Head of caudate nucleus (tissue), 42 donors: ENCODE measurements around the gene KCTD7.
A peak's percentile ranks its signal among the peaks of the same experiment; 100 is the strongest.
"Not testable (repeated sequence)": the region's sequence is repeated elsewhere in the genome, so short reads cannot be mapped to it uniquely, and the experiment has no call there.

ENCODE experiments used
- DNase-seq, 42 donors: peaks; one replicate each; pipeline versions ENCODE4 v3.0.0 to v3.0.0-alpha.2; 2020 to 2021; ENCODE audit warnings: mixed read lengths in 7 of 42
- intact Hi-C: fragments of 100-400 bp; cut with DNase I; formaldehyde crosslinking; loops from one replicate; pipeline ENCODE4 v1.15.0; 2022

Gene KCTD7

GRCh38 chr7:66668677-66669076, 40.0 kb downstream of the KCTD7 start:
- intact Hi-C loops = no loop called here
- peak in 20 of 42 donors; percentile 9 to 63 (median 29) for DNase-seq

GRCh38 chr7:66669088-66669487, 40.4 kb downstream of the KCTD7 start:
- intact Hi-C loops = no loop called here
- peak; percentile 21 to 92 (median 82) for DNase-seq

- DNase-seq = no peak
- intact Hi-C loops = no loop called here
Observed at GRCh38 chr7:66669496-66669895, 40.8 kb downstream of the KCTD7 start.

DNA sequence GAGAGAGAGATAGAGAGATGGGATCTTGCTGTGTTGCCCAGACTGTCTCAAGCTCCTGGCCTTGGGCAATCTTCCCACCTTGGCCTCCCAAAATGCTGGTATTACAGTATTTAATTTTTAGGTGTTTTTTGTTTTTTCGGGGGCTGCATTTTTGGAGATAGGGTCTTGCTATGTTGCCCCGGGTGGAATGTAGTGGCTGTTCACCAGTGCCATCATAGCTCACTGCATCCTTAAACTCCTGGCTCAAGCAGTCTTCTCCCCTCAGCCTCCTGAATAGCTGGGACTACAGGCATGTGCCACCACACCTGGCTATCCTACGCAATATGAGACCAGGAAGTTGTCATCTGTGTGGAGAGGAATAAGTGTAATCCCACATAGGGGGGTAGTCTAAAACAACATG, 42.4 kb downstream of the KCTD7 start:
- no peak for DNase-seq
- intact Hi-C loops = no loop called here

GRCh38 chr7:66671486-66671885, 42.8 kb downstream of the KCTD7 start:
- intact Hi-C loops, DNase-seq: not testable (repeated sequence)

- DNase-seq, intact Hi-C loops: not testable (repeated sequence)
Observed at GRCh38 chr7:66672432-66673123, 43.9 kb downstream of the KCTD7 start.

DNA sequence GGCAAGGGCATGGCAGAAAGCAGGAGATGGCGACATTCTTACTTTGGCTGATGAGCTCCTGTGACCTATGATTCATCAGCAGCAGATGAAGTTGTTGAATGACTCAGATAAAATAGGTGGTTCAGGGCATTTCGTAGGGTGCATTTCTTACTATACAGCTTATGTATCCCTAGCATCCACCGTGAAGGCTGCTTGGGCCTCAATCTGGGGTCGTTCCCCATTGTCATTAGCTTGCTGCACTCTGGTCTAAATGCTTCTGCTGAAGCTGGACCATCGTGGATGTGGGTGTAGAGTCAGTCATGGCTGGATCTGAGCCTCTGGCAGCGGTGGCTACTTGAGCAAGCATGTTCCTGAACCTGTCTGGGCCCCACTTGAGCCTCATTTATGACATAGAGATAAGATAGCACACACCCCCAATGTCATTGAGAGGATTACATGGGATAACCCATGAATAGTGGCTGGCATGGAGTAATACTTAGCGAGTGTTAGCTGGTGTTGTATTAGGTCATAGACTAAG, 44.5 kb downstream of the KCTD7 start:
- peak in 2 of 42 donors; percentile 8 to 16 for DNase-seq
- intact Hi-C loops = not testable (repeated sequence)

DNA sequence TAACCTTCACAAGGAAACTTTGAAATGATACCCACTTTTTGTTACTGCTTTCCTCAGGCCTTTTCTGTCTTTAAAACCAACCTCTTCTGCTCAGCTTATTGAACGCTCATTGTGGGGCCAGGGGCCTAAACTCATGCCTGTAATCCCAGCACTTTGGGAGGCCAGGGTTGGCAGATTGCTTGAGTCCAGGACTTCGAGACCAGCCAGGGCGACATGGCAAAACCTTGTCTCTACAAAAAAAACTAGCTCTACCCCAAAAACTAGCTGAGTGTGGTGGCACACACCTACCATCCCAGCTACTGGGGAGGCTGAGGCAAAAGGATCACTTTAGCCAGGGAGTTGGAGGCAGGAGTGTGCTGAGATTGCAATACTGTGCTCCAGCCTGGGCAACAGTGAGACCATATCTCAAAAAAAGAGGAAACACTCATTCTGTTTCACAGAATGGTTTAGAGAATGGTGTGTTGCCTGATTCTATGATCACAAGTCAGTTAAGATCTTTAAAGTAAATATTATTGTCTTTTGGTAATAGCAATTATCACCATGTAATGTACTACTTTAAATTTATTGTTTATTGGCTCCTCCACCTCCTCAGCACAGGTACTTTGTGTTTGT, 51.1 kb downstream of the KCTD7 start:
- intact Hi-C loops = loop anchor here (10.0 kb wide), 1 partner anchor 55 kb away; no protein-coding TSS in a partner anchor
- peak in 4 of 42 donors; percentile 3 to 13 (median 4) for DNase-seq

DNA sequence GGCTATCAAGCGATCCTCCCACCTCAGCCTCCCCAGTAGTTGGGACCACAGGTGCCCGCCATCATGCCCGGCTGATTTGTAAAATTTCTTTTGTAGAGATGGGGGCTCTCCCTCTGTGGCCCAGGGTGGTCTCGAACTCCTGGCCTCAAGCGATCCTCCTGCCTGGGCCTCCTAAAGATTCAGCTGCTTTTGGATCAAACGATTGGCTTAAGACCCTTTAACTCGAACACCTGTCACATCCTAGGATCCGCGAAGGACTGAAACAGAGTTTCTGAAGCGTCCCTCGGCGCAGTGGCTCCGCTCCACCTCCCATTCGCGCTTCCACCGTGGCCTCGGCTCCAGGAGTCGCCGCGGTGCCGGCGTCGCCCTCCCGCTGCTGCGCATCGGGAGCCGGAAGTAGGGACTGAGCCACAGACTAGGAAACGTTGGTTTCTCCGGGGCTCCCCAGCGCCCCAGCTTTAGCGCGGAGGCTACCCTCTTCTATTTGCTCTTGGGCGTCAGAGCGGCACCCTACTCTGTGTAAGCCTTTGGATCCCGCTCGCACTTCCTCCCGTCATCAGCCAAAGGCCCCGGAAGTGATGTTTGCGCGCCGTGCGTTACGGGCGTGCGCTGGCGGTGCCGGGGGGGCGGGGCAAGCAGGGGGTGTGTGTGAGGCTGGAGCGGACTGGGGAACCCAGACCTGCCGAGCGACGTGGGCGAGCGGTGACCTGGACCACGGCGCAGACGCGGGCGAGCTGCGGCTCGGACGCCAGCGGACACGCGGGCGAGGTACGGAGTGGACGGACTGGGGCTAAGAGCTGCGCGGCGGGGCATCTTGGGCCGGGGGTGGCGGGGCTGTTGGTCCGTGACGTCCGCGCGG, 53.0 kb downstream of the KCTD7 start:
- intact Hi-C loops = loop anchor here (10.0 kb wide), 1 partner anchor 53 kb away; no protein-coding TSS in a partner anchor
- peak; percentile 94 to 99 (median 97) for DNase-seq

DNA sequence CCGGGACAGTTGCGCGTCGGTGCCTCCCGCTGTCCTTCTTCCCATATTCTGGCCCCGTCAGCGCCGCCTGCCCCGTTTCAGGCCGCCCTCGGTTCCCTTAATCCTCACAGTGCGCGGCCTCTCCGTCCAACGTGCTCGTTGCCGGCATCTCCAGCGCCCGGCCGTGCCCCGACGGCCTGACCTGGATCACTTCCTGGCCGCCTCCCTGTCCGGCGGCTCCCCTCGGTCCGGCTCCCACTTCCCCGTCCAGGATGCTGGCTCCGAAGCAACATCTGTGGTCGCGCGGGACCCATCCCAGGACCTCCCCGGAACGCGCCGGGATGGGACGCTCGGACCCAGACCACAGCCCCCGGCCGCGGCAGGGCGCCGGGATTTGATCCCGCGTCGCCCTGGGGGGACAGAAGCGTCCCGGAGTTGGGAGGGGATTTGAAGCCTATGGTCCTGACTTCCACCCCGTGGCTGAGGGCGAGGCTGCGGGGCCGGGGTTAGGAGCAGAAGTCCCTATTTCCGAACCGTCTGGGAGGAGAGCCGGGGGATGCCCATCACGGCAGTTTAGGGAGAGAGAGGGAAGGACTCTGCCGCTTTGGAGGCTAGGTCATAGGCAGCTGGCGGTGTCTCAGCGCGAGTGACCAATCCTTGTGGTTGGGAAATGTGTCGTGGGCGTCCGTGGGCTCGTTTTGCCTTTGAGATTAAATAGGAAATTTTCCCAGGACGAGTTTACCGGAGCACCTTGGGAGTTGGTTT, 53.8 kb downstream of the KCTD7 start:
- intact Hi-C loops = loop anchor here (10.0 kb wide), 1 partner anchor 52 kb away; no protein-coding TSS in a partner anchor
- peak in 4 of 42 donors; percentile 8 to 31 (median 8) for DNase-seq

DNA sequence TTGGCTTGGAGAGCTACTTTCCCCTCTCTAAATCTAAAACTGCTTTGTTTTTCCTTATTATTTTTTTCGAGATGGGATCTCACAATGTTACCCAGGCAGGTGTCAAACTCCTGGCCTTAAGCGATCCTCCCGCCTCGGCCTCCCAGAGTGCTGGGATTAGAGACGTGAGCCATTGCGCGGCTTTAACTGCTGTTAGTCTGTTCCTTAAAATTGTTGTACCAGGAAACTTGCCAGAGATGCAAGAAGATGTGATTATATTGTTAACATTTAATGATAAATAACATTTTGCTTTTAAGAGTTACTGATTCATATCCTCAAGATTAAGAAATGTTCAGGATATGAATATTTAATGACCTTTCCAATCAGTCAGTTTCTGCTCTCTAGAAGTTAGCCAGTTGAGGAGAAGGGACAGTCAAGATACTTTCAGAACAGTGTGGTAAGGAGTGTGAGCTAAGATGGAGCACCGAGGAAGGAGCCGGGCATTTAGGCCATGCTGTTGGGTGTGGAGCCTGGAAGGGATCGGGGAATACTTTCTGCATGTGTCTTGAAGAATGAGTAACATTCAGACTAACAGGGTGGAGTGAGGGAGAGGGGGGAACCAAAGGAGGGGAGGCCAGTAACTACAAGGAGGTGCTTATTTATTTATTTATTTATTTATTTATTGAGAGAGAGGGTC, 54.6 kb downstream of the KCTD7 start:
- peak in 2 of 42 donors; percentile 3 to 34 for DNase-seq
- intact Hi-C loops = loop anchor here (10.0 kb wide), 1 partner anchor 52 kb away; no protein-coding TSS in a partner anchor

DNA sequence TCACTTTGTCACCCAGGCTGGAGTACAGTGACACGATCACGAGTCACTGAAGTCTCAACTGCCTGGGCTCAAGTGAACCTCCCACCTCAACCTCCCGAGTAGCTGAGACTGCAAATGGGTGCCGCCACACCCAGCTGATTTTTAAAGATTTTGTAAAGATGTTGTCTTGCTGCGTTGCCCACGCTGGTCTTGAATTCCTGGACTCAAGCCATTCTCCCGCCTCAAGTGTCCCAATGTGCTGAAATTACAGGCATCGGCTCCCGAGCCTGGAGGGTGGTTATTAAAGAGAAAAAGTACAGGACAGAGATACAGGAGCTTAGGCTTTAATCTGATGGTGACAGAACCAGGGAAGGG, 55.1 kb downstream of the KCTD7 start:
- intact Hi-C loops = loop anchor here (10.0 kb wide), 1 partner anchor 51 kb away; no protein-coding TSS in a partner anchor

DNA sequence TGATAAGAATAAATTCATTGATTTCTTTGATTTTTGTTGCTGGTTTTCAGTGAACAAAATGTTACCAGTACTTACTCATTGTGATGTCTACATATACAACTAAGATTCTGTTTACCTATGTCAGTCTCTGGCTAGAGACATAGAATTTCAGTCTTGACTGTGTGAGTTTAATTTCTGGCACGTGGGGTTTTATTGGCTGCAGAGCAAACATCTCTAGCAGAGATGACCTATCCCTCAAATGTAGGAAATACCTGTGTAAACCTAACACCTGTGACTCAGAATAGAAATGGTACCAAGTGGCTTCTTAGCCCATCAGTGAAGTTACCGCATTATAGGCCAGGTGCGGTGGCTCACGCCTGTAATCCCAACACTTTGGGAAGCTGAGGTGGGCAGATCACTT, 57.0 kb downstream of the KCTD7 start:
- intact Hi-C loops = loop anchor here (10.0 kb wide), 1 partner anchor 49 kb away; no protein-coding TSS in a partner anchor
- DNase-seq = peak in 2 of 42 donors; percentile 1 to 4

More for the DNA sequence above, 55.1 kb downstream of the KCTD7 start:
- peak in 4 of 42 donors; percentile 1 to 37 (median 14) for DNase-seq

GRCh38 chr7:66687186-66687585, 58.5 kb downstream of the KCTD7 start:
- intact Hi-C loops = loop anchor here (10.0 kb wide), 1 partner anchor 48 kb away; no protein-coding TSS in a partner anchor
- peak in 6 of 42 donors; percentile 3 to 32 (median 10) for DNase-seq

DNA sequence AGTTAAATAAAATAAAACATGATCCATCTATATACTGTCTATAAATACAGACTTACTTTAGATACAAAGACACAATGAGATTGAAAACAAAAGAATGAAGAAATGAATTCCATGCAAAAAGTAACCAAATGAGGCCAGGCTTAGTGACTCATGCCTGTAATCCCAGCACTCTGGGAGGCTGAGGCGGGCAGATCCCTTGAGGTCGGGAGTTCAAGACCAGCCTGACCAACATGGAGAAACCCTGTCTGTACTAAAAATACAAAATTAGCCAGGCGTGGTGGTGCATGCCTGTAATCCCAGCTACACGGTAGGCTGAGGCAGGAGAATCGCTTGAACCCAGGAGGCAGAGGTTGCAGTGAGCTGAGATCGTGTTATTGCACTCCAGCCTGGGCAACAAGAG, 59.0 kb downstream of the KCTD7 start:
- peak in 3 of 42 donors; percentile 0 to 12 (median 4) for DNase-seq
- intact Hi-C loops = loop anchor here (10.0 kb wide), 1 partner anchor 47 kb away; no protein-coding TSS in a partner anchor

GRCh38 chr7:66689081-66689480, 60.4 kb downstream of the KCTD7 start:
- DNase-seq = no peak
- intact Hi-C loops = loop anchor here (10.0 kb wide), 1 partner anchor 46 kb away; no protein-coding TSS in a partner anchor

DNA sequence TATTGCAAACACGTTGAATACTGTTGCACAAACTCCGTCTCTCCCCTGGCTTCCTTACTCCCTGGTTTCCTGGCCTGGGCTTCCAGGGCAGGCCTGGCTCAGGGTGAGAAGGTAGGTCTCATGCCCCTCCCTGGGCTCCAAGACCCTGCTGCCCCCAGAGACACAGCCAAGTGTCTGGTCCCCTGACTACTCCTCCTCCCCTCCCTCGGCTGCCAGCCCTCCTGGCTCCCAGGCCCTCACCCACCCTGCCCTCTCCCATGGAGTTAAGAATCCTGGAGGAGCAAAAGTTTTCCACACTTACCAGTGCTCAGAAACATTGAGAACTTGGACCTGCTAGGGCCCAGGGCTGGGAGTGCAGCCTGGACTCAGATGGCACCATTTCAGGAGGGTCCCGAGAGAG, 64.7 kb downstream of the KCTD7 start:
- intact Hi-C loops = no loop called here
- DNase-seq = peak in 1 of 42 donors; percentile 29
